GM23338 (cell line): ENCODE results near the gene CCDC40.

ENCODE experiments used
- CREB1 ChIP-seq: fragments of 250-450 bp; sonication (Bioruptor Pico); IDR thresholded peaks from 2 replicates; pipeline ENCODE4 v1.5.0; 2020; ENCODE audit warnings: low read depth, mild to moderate bottlenecking, moderate library complexity
- EZH2 ChIP-seq: fragments of 200-600 bp; sonication (generic); IDR thresholded peaks from one replicate; pipeline ENCODE4 v1.8.0; 2017; ENCODE audit warnings: antibody characterized with exemption, mild to moderate bottlenecking, low read depth; ENCODE audit not compliant: unreplicated experiment
- EZH2phosphoT487 ChIP-seq: fragments of 200-600 bp; sonication (generic); IDR thresholded peaks from one replicate; pipeline ENCODE4 v1.8.1; 2018; ENCODE audit warnings: antibody characterized with exemption; ENCODE audit not compliant: unreplicated experiment
- NANOG ChIP-seq: IDR thresholded peaks from 2 replicates; pipeline ENCODE4 v1.6.1; 2016; ENCODE audit warnings: antibody characterized with exemption, borderline replicate concordance
- POLR2AphosphoS5 ChIP-seq: IDR thresholded peaks from 2 replicates; pipeline ENCODE4 v1.6.1; 2016; ENCODE audit warnings: antibody characterized with exemption, low read depth
- TF ChIP-seq, protein P1 (sequence below), 2 experiments: fragments of 200-600 bp in 1 of 2; sonication (generic) in 1 of 2; conservative IDR thresholded peaks; 2 replicates each; pipeline versions ENCODE4 v1.5.1 to v1.6.1; 2016 to 2017; ENCODE audit warnings: antibody characterized with exemption in 2 of 2, low read depth in 2 of 2, mild to moderate bottlenecking in 2 of 2, moderate library complexity in 1 of 2
- TF ChIP-seq, protein P2 (sequence below): IDR thresholded peaks from one replicate; pipeline ENCODE4 v1.6.1; 2018; ENCODE audit warnings: antibody characterized with exemption; ENCODE audit not compliant: unreplicated experiment
- TF ChIP-seq, protein P3 (sequence below): IDR thresholded peaks from 2 replicates; pipeline ENCODE4 v1.6.1; 2016; ENCODE audit warnings: antibody characterized with exemption

DNA sequence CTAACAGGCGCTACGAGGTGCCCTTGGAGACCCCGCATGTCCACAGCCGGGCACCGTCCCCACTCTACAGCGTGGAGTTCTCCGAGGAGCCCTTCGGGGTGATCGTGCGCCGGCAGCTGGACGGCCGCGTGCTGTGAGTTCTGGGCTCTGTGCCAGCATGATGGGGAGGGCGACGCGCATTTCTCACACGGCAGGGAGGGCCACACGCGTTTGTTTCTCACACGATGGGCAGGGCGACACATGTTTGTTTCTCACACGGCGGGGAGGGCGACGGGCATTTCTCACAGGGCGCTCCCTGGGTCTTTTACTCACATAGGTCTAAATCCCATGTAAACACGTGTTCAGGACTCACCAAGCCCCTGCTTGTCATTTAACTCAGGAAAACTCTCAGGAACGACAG, 69.3 kb downstream of the CCDC40 start:
- TF ChIP-seq EZH2 (no peak), POLR2AphosphoS5 (no peak), CREB1 (no peak), EZH2phosphoT487 (no peak), NANOG (no peak)
- TF ChIP-seq, protein P1, sequence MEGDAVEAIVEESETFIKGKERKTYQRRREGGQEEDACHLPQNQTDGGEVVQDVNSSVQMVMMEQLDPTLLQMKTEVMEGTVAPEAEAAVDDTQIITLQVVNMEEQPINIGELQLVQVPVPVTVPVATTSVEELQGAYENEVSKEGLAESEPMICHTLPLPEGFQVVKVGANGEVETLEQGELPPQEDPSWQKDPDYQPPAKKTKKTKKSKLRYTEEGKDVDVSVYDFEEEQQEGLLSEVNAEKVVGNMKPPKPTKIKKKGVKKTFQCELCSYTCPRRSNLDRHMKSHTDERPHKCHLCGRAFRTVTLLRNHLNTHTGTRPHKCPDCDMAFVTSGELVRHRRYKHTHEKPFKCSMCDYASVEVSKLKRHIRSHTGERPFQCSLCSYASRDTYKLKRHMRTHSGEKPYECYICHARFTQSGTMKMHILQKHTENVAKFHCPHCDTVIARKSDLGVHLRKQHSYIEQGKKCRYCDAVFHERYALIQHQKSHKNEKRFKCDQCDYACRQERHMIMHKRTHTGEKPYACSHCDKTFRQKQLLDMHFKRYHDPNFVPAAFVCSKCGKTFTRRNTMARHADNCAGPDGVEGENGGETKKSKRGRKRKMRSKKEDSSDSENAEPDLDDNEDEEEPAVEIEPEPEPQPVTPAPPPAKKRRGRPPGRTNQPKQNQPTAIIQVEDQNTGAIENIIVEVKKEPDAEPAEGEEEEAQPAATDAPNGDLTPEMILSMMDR (conservative IDR thresholded peaks at IDR 0.05; ENCODE audit: low read depth in 2 of 2): no peak
- TF ChIP-seq, protein P2, sequence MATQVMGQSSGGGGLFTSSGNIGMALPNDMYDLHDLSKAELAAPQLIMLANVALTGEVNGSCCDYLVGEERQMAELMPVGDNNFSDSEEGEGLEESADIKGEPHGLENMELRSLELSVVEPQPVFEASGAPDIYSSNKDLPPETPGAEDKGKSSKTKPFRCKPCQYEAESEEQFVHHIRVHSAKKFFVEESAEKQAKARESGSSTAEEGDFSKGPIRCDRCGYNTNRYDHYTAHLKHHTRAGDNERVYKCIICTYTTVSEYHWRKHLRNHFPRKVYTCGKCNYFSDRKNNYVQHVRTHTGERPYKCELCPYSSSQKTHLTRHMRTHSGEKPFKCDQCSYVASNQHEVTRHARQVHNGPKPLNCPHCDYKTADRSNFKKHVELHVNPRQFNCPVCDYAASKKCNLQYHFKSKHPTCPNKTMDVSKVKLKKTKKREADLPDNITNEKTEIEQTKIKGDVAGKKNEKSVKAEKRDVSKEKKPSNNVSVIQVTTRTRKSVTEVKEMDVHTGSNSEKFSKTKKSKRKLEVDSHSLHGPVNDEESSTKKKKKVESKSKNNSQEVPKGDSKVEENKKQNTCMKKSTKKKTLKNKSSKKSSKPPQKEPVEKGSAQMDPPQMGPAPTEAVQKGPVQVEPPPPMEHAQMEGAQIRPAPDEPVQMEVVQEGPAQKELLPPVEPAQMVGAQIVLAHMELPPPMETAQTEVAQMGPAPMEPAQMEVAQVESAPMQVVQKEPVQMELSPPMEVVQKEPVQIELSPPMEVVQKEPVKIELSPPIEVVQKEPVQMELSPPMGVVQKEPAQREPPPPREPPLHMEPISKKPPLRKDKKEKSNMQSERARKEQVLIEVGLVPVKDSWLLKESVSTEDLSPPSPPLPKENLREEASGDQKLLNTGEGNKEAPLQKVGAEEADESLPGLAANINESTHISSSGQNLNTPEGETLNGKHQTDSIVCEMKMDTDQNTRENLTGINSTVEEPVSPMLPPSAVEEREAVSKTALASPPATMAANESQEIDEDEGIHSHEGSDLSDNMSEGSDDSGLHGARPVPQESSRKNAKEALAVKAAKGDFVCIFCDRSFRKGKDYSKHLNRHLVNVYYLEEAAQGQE: no peak
- TF ChIP-seq, protein P3, sequence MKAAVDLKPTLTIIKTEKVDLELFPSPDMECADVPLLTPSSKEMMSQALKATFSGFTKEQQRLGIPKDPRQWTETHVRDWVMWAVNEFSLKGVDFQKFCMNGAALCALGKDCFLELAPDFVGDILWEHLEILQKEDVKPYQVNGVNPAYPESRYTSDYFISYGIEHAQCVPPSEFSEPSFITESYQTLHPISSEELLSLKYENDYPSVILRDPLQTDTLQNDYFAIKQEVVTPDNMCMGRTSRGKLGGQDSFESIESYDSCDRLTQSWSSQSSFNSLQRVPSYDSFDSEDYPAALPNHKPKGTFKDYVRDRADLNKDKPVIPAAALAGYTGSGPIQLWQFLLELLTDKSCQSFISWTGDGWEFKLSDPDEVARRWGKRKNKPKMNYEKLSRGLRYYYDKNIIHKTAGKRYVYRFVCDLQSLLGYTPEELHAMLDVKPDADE: no peak
